Fibroblast of villous mesenchyme (primary cell): ENCODE data around the gene CHST4. TPM values are rescaled to one million over a fixed set of nuclear protein-coding genes. Genes with fewer than 3 reads are reported as not detected.

Source experiments
- DNase-seq: peaks from one replicate; pipeline ENCODE4 v3.0.0-alpha.2; 2010; ENCODE audit warnings: low read depth
- H3K4me3 ChIP-seq: 2 replicates; pipeline ENCODE4 v1.5.1; 2011; ENCODE audit warnings: low read depth, mild to moderate bottlenecking, low read length
- total RNA-seq: library from RNA; depleted of rRNA; stranded (reverse); fragments of >200 nt; gene quantifications from 2 replicates; pipeline ENCODE4 v1.2.3, GENCODE V29; 2012
- TF ChIP-seq, protein P1 (sequence below): IDR thresholded peaks from 2 replicates; pipeline ENCODE4 v1.5.1; 2012; ENCODE audit warnings: low read depth, mild to moderate bottlenecking, low read length; ENCODE audit not compliant: insufficient read depth

CHST4 gene
- total RNA-seq, 1 donor: not detected

DNA sequence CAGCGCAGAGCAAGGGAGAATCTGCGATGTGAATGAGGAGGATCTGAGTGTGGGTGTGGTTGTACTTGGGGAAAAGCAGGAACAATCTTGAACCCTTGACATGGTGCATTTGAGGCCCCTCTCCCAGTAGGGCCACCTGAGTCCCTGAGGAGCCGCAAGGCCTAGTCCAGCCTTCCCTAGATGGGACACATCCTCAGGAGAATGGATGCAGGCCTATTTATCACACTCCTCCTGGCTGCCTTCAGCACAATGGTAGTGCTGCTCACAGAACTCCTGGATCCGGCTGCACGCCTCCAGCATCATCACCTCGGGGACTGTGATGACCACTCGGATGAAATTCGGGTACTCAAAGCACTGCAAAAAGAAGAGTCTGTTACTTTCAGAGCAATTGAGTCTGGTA, 41.7 kb downstream of the CHST4 start:
- H3K4me3 ChIP-seq: no peak overlapping the region
- TF ChIP-seq, protein P1, sequence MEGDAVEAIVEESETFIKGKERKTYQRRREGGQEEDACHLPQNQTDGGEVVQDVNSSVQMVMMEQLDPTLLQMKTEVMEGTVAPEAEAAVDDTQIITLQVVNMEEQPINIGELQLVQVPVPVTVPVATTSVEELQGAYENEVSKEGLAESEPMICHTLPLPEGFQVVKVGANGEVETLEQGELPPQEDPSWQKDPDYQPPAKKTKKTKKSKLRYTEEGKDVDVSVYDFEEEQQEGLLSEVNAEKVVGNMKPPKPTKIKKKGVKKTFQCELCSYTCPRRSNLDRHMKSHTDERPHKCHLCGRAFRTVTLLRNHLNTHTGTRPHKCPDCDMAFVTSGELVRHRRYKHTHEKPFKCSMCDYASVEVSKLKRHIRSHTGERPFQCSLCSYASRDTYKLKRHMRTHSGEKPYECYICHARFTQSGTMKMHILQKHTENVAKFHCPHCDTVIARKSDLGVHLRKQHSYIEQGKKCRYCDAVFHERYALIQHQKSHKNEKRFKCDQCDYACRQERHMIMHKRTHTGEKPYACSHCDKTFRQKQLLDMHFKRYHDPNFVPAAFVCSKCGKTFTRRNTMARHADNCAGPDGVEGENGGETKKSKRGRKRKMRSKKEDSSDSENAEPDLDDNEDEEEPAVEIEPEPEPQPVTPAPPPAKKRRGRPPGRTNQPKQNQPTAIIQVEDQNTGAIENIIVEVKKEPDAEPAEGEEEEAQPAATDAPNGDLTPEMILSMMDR: no peak
- DNase-seq: no peak

DNA sequence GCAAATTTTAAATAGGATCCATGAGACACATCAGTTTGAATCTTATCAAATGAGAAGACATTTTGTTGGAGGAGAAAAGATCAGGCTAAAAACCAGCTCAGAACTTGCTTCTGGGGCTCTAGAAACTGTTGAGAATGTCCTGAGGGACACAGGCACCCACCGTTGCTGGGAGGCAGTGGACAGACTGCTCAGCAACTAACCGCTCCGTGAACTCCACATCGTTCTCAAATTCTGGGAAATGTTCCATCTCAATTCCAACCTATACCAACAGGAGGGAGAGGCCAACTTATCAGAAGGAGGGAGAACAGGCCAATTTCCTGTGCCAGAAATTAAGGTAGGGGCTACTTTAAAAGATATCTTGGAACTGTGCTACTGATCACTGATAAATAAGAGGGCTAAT, 42.3 kb downstream of the CHST4 start:
- no peak overlapping the region for H3K4me3 ChIP-seq
- DNase-seq: no peak
- TF ChIP-seq, protein P1: no peak

GRCh38 chr16:71569621-71570020, 43.4 kb downstream of the CHST4 start:
- TF ChIP-seq, protein P1: no peak
- no peak for DNase-seq
- no peak overlapping the region for H3K4me3 ChIP-seq

GRCh38 chr16:71570144-71570543, 43.9 kb downstream of the CHST4 start:
- no peak for DNase-seq
- TF ChIP-seq, protein P1: no peak

DNA sequence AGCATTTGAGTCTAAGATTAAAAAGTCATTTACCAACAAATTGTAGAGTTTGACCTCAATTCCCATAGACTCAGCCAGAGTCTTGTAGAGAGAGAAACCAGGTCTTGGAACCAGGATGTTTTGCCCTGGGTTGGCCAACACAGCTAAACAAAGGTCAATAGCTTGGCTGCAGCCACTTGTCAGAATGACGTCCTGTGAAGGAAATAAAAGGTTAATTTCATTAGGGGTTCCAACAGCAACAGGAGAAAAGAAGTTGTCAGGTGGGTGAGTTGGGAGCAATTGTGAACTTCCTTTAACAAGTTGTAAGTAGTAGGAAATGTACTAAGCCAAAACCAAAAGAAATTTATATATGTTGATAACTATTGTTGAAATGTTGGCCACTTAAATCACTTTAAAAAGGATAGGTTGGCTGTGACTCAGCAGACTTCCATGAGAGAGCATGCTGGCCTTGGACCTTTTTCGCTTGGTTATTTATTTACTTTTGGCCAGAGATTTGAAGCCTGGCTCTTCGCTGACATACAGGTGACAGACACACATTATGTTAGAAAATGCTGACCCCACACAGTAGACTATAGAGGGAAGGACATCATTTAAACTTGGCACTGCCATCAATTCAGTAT, 46.4 kb downstream of the CHST4 start:
- no peak for DNase-seq
- TF ChIP-seq, protein P1: no peak
- H3K4me3 ChIP-seq: no peak overlapping the region

More at GRCh38 chr16:71570144-71570543, 43.9 kb downstream of the CHST4 start:
- H3K4me3 ChIP-seq: no peak overlapping the region

- no peak for DNase-seq
- no peak overlapping the region for H3K4me3 ChIP-seq
- TF ChIP-seq, protein P1: no peak
Measured at GRCh38 chr16:71573387-71574094, 47.3 kb downstream of the CHST4 start.
